HTR-8/SVneo (cell line): ENCODE results near the gene MDK.
"Not testable (repeated sequence)": the region's sequence is repeated elsewhere in the genome, so short reads cannot be mapped to it uniquely, and the experiment has no call there.

ENCODE experiments used
- DNase-seq: peaks from one replicate; pipeline ENCODE4 v3.0.0; 2011; ENCODE audit warnings: low spot score, mixed read lengths; ENCODE audit not compliant: insufficient read length
- FAIRE-seq: peaks from 2 replicates; lab custom pipeline; 2011; peaks lifted over from hg19 to GRCh38; lab: Jason Lieb, UNC

The MDK gene

DNA sequence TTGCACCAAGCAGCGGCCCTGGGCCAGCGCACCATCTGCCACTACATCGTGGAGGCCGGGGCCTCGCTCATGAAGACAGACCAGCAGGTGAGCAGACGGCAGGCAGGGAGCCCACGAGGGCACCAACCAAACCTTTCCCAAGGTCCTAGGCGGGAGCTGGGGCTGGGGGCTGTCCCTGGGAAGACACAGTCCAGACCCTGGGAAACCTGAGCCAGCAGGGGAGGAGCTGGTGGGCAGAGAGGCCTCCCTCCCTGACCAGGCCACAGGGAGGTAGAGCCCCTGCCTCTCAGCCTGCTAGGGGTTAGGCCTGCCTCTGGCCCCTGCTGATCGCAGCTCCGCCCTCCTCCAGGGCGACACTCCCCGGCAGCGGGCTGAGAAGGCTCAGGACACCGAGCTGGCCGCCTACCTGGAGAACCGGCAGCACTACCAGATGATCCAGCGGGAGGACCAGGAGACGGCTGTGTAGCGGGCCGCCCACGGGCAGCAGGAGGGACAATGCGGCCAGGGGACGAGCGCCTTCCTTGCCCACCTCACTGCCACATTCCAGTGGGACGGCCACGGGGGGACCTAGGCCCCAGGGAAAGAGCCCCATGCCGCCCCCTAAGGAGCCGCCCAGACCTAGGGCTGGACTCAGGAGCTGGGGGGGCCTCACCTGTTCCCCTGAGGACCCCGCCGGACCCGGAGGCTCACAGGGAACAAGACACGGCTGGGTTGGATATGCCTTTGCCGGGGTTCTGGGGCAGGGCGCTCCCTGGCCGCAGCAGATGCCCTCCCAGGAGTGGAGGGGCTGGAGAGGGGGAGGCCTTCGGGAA lies 1.8 kb upstream of the MDK start:
- not testable (repeated sequence) for DNase-seq, FAIRE-seq

DNA sequence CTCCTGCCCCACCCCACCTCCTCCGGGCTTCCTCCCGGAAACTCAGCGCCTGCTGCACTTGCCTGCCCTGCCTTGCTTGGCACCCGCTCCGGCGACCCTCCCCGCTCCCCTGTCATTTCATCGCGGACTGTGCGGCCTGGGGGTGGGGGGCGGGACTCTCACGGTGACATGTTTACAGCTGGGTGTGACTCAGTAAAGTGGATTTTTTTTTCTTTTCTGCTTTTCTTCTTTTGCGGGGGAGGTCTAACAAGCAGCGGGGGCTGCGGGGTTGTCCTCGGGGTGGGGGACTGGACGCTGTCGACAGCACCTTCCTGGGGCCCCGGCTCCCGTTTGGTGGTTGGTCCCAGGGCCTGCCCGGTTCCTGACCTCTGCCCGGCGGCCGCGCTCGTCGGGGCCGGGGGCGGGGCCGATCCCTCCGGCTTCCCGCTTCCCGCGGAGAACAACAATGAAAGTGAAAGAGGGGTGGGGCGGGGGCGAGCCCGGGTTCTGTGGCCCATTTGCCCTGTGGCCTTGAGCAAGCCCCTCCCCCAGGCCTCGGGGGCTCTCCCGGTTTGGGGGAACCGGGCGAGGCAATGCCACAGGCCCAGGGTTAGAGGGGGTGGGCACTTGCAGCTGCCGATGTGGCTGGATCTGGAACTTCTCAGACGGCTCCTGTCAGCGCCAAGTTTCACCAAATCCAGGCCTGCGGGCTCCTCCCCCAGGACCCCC lies 975 bp upstream of the MDK start:
- peak; percentile 75 for DNase-seq
- FAIRE-seq = peak; percentile 59

DNA sequence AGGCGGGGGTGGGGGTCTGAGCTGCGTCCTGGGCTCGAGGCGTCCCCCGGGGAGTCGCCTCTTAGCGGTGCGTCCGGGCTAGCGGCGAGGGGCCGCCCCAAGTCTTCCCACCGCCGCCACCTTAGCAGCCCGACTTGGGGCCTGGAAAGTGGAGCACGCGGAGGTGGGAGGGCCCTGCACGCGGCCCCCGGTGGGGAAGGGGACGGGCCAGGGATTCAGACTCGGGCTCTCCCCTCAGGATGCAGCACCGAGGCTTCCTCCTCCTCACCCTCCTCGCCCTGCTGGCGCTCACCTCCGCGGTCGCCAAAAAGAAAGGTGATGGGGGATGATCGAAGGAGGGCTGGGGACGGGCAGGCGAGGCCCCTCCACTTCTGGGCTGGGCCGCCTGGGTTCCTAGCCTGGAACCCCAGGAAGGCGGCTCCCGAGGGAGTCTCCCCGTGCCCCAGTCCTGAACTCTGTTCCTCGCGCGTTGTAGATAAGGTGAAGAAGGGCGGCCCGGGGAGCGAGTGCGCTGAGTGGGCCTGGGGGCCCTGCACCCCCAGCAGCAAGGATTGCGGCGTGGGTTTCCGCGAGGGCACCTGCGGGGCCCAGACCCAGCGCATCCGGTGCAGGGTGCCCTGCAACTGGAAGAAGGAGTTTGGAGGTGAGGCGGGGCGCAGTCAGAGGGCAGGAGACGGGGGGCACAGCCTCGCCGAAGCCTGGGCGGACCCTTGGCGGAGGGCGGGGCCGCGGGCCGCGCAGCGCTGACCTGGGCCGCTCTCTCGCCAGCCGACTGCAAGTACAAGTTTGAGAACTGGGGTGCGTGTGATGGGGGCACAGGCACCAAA lies 563 bp downstream of the MDK start:
- DNase-seq = no peak
- no peak for FAIRE-seq

DNA sequence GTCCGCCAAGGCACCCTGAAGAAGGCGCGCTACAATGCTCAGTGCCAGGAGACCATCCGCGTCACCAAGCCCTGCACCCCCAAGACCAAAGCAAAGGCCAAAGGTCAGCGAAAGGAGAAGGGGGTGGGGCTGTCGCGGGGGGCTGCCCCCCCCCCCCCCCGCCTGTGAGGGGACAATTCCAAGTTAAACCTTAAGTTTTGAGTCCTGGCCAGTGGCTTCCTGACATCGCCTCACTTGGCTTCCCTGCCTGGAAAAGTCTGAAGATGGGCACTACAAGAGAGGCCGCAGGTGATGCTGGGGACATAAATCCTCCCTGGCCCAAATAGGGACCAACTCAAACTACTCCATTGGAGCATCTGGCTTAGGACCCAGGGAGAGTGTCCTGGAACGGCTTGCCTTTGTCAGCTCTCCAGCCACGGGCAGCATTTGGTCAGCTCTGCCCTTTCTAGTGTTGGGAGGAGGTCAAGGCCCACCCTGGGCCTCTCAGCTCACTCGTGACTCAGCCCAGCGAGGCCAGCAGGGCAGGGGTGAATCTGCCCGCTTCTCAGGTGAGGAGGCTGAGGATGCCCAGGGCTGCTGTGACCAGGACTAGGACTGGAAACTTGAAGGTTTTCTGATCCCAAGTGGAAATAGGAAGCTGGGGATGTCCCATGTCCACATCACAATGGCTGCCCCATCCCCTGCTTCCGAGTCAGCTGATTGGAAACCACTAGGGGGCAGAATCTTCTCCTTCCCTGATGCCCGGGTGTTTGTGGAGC lies 1.4 kb downstream of the MDK start:
- peak; percentile 74 for DNase-seq
- peak; percentile 31 for FAIRE-seq

DNA sequence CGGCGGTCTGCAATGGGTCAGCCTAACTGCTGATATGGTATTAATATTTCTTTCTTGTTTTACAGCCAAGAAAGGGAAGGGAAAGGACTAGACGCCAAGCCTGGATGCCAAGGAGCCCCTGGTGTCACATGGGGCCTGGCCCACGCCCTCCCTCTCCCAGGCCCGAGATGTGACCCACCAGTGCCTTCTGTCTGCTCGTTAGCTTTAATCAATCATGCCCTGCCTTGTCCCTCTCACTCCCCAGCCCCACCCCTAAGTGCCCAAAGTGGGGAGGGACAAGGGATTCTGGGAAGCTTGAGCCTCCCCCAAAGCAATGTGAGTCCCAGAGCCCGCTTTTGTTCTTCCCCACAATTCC lies 1.9 kb downstream of the MDK start:
- no peak for DNase-seq
- FAIRE-seq = no peak

DNA sequence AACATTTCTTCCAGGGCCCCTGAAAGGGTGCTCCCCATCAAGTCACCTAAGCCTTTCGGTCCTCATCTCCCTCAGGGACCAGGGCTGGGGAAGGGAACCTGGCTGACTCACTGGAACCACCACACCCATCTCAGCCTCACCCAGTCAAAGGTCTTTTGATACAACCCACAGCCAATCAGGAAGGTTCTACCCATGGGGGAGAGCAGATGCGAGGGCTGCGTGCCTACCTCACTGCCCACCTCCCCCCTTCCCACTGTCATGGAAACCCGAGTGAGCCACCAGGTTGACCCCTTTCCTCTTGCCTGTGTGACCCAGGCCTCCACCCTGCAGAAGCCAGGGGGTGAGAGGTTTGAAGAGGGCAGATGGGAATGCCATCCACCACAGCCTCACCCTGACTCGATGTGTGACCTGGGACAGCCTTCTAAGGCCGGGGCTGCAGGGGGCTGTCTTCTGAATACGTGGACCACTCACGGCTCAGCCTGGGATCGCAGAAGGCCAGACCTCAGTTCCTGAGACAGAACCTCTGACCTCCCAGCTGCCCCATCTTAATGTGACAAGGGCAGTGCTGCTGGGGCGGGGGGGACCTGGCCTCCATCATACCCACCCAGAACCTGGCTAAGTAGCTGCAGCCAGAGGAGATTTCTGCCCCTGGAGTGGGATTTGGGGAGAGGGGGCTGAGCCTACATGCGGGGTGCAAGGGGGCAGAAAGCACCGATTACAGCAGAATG lies 2.7 kb downstream of the MDK start:
- FAIRE-seq = no peak
- DNase-seq = no peak

DNA sequence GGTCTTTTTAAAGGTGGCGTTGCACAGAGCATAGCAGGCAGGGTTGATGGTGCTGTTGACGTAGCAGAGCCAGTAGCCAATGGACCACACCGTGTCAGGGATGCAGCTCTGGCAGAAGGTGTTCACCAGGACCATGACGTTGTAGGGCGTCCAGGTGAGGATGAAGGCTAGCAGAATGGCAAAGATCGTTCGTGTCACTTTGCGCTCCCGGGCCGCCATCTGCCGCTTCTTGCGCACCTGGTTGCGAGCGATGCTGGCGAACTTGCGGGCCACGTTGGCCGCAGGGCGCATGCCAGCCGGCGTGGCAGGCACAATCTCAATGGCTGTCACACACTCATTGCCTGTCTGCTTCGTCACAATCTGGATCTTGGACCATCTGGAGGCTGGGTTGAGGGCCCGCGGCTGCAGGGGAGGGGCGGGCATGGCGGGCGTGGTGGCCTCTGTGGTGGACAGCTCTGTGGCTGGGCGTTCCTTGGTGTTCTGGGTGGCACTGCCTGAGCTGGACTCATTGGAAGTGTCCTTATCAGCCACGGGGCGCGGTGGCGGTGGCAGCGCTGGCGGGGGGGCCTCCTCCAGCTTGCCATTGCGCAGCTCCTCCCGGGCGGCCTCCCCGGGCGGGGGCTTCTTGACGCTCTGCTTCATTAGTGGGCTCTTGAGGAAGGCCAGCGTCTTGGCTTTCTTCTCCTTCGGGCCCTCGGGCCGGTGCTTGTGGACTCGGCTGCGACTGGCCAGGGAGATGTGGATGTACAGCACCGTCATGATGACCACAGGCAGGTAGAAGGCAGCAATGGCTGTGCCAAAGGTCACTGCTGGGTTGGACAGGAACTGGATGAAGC lies 3.9 kb downstream of the MDK start:
- FAIRE-seq (no peak), DNase-seq (no peak)

DNA sequence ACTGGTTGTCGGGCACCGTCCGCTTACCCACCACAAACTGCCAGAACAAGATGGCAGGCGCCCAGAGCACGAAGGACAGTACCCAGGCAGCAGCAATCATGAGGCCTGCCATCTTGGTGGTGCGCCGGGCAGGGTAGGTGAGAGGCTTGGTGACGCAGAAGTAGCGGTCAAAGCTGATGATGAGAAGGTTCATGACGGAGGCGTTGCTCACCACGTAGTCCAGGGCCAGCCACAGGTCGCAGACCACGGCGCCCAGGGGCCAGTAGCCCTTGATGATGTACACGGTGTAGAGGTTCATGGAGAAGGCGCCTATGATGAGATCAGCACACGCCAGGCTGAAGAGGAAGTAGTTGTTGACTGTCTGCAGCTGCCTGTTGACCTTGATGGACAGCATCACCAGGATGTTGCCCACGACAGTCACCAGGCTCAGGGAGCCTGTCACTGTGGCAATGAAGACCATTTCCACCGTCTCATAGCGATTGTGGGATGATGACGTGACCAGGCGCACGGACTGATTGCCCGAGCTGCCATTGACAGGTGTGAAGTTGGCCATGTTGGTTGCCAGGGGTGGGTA lies 4.6 kb downstream of the MDK start:
- no peak for FAIRE-seq
- DNase-seq = no peak

DNA sequence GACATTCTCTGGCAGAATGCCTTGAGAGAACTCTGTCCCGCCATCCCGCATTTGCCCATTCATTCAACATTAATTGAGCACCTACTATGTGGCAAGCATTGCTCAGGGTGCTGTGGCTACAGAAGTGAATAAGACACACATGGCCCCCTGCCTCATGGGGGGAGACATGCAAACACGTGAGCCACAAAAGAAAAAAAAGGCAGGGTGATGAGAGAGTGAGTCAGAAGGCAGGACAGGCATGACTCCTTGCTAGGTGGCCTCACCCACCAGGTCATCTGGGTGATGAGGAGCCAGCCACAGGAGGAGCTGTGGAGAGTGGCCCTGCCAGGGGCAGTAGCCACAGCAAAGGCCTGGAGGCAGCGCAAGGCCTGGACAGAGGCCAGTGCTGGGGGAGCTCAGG lies 5.2 kb downstream of the MDK start:
- FAIRE-seq = no peak

DNA sequence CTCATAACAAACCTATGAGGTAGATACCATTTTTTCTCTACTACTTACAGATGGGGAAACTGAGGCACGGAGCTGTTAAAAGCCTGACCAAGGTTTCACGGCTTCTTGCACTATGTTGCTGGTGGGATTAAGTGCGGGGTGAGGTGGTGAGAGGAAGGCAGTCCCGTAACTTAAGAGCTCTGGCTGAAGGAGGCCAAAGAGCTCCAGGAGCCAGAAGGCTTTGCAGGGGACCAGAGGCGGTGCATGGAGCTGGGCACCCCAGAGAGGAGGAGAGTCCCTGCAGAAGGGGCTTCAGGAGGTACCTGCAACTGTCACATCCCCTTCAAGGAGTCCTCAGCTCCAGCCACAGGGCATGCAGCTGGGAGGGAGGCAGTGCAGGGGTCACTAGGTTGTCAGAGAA lies 6.0 kb downstream of the MDK start:
- FAIRE-seq = no peak

More for the DNA sequence above, 5.2 kb downstream of the MDK start:
- no peak for DNase-seq

DNA sequence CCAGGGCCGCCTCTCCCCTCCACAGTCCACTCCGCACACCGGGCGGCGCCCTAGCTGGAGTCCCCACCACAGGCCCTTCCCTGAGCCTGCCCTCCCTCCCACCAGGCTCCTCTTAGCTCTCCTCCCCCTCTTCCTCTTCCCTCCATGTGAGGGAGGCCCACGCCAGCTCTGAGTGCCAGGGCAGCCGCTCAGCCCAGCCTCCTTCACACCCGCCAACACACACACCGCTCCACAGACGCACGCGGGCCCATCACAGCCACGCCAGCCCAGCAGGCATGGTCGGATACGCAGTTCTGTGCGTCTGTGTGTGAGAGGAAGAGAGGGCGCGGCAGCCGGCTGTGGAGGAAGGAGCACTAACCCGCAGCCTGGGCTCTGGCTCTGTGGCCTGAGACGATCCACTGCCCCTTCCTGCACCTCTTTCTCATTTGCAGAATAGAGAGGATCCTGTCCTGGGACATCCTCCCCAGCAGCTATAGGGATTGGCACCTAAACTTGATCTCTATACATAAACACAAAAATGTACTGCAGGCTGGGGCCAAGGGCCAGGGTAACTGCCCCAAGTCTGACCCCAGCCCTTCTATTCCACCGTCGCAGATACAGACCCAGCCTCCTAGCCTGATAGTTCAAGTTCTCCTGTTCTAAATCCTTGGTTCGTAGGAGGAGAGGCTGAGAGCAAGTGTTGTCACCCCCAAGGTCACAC lies 6.6 kb downstream of the MDK start:
- DNase-seq = no peak
- no peak for FAIRE-seq

More for the DNA sequence above, 6.0 kb downstream of the MDK start:
- DNase-seq = no peak

DNA sequence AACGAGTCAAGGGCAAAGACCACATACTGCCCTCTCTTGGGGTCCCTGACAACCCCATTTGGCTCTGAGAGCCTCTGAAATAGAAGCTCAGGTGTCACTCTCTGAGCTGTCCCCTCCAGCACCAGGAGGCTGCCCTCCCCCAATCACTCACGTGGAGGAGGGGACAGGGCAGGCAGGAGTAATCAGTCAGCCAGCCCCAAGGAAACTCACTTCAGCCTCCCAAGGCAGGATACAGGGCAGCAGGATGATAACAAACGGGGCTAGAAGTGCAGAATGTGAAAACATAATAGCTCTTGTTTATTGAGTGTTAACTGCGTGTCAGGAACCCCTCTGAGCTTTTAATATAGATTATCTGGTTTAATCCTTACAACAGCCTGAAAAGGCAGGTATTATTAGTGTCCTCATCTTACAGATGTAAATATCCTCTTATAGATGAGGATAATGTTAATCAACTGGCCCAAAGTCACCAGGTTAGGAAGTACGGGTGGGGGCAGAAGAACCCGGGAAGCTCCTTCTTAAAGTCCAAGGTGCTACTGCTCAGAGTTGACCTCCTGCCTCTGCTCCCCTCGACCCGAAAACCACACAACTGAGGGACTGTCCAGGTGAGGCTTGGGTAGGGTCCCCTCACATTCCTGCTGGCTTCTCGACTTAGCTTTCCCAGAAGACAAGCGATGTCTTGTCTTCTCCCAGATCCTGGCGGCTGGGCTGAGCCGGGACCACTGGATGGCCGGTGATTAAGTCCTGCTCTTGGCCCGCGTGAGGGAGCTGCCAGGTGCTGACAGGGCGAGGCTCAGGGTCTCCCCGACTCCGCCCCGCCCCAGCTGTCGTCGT lies 7.4 kb downstream of the MDK start:
- no peak for DNase-seq
- FAIRE-seq = peak; percentile 16

DNA sequence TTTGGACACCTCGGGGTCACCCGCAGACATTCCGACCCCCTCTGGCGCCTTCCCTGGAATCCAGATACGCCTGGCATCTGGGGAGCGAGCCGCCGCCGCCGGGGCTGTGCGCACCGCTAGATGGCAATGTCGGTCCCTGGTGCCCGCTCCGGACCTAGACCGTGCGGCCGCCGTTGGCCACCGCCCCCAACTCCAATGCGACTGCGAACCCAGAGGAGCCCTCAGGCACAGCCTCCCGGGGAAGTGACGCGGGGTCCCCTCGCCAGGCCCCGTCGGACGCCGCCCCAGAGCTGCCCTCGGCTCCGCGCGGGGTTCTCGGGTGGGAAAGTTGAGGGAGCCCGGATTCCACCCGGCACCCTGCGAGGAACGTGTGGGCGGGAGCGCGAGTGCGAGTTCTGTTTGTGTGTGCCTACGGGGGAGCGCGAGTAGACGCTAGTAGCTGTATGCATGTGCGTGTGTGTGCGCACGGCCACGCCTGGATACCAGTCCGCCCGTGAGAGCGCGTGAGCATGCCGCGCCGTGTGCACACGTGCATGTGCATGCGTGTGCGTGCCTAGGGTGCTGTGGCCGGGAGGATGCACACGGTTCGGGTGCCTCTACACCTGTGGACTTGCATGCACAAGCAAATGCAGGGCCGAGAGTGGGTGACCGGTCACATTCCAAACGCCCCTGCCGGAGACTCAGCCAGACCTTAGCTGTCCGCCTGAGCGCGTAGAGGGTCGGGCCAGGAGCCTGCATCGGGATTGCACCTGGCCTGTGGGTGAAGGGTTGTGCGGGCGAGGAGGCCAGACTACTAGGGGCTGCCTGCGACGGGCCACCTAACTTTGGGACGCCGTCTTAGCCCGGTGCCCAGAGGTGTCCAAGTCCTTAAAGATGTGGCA lies 8.2 kb downstream of the MDK start:
- FAIRE-seq = peak; percentile 92
- DNase-seq = peak; percentile 82

DNA sequence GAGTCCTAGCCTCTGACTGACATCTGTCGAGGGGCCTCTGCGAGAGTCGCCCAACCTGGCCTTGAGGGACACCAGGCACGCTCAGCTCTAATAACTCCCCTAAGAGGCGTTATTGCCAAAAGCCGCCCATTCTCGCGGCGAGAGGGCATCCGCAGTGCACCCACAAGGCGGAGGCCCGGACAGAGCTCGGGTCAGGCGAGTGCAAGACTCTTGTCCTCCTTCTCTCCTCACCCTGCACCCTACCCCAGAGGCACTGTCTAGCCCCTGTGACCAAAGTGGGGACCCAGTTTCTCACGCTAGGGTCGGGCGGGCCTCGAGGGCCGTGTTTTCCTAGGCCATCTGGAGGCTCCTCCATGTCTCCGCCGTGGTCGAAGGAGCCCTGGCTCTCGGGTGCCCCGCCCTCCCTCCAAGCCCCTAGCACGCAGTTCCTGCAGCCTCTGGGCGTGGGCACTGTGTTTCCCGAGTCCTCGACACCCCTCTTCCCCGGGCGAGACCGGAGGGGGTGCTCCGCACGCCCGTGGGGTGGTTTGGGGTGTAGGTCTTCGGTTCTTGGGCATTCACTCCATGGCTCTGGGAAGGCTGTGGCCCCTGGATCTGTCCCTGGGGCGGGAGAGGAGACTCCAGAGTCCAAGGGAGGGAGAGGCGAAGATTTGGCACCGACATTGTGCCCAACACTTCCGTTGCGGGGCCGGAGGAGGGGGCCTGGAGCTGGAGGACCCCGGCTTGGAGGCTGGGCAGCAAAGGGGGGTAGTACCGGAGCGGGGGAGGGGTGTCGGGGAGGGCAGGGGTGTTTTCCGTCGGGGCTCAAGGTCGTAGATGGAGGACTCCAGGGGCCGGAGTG lies 9.1 kb downstream of the MDK start:
- DNase-seq (no peak), FAIRE-seq (no peak)

DNA sequence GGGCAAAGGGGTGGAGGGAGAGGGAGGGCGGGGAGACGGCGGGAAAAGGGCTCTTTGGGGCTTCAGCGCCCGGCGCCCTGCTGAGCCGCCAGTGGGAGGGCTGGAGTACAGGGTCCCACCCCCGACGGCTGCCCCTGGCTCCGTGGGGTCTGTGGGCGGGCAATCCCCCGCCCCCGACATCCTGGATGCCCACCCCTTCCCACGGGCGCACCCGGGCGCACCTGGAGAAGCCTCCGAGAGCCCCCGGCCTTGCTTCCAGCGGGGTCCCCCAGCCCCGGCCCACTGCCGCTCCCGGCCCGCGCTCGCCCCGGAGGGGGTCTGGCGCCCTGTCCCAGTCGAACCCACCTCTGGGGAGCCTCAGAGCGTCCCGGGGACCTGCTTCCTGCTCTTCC lies 9.7 kb downstream of the MDK start:
- DNase-seq = no peak
- no peak for FAIRE-seq
